ENCODE data around the gene CARMIL1.

- TF ChIP-seq CHD2 (IDR thresholded peaks at IDR 0.05; ENCODE audit: low read length, partially characterized antibody) (no peak), TEAD4 (IDR thresholded peaks at IDR 0.05; ENCODE audit: borderline replicate concordance, insufficient read depth) (no peak), EP300 (IDR thresholded peaks at IDR 0.05; ENCODE audit: borderline replicate concordance in 1 of 2, low read depth in 1 of 2, low read length in 1 of 2) (no peak), CTCF (IDR thresholded peaks at IDR 0.05) (no peak), MAX (IDR thresholded peaks at IDR 0.05; ENCODE audit: low read depth) (no peak)
Observed at GRCh38 chr6:25596928-25597818, 318.0 kb downstream of the CARMIL1 start.
